Measurements from ENCODE around the gene ATP2B2. TPM values are rescaled to one million over a fixed set of nuclear protein-coding genes. Genes with fewer than 3 reads are reported as not detected.

ATP2B2 gene
- total and polyA plus RNA-seq, 2 of the 8 experiments (the other 6 are each of a cell fraction or from before 2014, with no cell fraction given), result 0.14 to 1.2 TPM

- TF ChIP-seq CHD7 (IDR thresholded peaks at IDR 0.05; ENCODE audit: insufficient replicate concordance, low read length) (no peak), RNF2 (IDR thresholded peaks at IDR 0.05; ENCODE audit: borderline replicate concordance, low read depth, low read length, missing control alignments, poor library complexity, severe bottlenecking) (no peak)
Observed at GRCh38 chr3:10444110-10444429, 61.3 kb downstream of the ATP2B2 start (continued).

Measured in H1 (cell line).